ENCODE measurements around the gene FBXO21.

GRCh38 chr12:117126335-117126734 lies 63.9 kb downstream of the FBXO21 start:
- no peak for TF ChIP-seq CTCF (conservative IDR thresholded peaks at IDR 0.05 in 1 of 2, IDR thresholded peaks at IDR 0.05 in 1 of 2; ENCODE audit: low read depth in 1 of 2, low read length in 2 of 2)
- no peak for TF ChIP-seq EZH2 (IDR thresholded peaks at IDR 0.05; ENCODE audit: low read length, missing control alignments)
